NCI-H2196 treated with DMSO at 0.1 percent for 48 hours (cell line): ENCODE data around the gene MUC2.

Experiments
- DNase-seq: peaks from one replicate; lab custom pipeline; 2025; ENCODE audit not compliant: unreplicated experiment; lab: John Stamatoyannopoulos, UW

The MUC2 gene

DNA sequence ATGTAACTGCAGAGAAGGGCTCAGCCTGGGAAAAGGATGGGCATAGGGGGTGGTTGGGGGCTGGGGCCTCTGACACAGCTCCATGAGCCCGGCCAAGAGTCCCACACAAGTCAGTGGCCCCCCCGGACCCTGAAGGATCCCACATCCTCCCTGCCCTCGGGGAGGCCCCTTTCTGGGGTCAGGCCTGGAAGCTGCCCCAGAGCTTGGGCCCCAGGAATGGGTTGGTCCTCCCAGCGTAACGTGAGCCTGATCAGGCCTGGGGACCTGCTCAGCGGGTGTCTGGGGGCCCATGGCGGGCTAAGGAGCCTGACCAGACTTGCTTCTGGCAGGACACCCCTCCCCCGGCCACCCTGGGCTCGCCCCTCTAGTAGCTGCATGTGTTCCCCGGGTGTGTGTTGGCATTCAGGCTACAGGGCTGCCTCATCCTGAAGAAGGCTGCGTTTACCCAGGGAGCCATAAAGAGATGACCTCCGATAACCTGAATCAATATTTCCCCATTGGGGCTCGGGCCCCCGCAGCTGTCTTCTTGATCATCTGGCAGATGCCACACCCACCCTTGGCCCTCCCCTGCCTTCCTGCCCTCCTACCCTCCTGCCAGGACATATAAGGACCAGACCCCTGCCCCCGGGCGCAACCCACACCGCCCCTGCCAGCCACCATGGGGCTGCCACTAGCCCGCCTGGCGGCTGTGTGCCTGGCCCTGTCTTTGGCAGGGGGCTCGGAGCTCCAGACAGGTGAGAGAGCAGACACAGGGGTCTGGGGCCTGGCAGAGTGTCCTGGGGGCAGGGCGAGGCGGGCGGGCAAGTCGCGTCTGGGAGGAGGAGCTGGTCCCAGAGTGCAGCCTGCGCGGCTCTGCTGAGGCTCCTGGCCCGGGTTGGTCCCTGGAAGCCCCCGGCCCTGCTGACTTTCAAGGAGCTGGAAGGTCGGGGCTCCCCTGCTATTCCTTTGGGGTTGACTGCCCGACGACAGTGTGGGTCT is at the start of gene MUC2:
Gene MUC2 (plus strand): TSS at position 631 of the 978 bp plus-strand sequence.
- no peak for DNase-seq

DNA sequence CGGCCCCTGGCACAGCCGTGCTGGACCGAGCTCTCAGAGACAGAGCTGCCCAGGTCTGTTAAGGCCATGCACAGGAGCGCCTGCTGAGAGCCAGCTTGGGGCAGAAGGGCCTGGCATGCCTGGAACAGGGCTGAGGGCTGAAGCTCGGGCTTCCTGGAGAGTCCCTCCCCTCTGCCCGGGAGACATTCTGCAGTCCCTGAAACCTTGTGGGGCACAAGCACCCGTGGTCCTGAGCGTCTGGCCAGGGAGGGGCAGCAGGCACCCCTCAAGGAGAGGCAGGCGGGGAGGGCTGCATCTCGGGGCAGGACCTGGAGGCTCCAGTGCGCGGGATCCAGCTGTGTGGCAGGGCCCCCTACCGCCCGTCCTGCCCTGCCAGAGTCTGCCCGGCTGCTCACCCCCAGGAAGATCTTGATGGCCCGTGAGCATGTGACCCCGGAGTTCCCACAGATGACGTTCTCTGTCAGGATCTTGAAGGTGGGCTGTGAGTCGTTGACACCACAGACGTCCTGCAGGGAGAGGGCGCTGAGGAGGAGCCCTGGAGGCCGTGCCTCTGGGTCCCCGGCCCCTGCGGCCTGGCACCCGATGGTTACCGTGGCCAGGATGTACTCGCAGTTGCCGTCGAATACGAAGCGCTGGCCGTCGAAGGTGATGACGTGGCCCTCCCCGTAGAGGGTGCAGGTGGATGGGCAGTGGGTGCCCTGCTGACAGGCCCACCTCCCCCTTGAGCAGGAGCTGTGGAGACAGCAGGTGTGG is 49.1 kb upstream of the MUC2 start:
- no peak for DNase-seq

DNA sequence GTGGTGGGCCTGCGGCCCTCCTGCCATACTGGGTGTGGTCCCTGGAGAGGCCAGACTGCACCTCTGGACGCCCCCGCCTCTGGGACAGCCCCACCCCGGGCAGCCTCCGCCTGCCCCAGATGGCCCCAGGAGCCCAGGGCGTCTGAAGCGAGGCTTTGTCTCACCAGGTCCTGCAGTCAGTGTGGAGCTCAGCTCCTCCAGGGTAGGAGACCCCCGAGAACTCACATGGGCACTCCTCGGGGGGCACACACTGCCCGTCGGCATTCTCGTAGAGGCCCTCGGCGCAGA is 48.6 kb upstream of the MUC2 start:
- no peak for DNase-seq

GRCh38 chr11:1026641-1027482 is 47.8 kb upstream of the MUC2 start:
- no peak for DNase-seq

DNA sequence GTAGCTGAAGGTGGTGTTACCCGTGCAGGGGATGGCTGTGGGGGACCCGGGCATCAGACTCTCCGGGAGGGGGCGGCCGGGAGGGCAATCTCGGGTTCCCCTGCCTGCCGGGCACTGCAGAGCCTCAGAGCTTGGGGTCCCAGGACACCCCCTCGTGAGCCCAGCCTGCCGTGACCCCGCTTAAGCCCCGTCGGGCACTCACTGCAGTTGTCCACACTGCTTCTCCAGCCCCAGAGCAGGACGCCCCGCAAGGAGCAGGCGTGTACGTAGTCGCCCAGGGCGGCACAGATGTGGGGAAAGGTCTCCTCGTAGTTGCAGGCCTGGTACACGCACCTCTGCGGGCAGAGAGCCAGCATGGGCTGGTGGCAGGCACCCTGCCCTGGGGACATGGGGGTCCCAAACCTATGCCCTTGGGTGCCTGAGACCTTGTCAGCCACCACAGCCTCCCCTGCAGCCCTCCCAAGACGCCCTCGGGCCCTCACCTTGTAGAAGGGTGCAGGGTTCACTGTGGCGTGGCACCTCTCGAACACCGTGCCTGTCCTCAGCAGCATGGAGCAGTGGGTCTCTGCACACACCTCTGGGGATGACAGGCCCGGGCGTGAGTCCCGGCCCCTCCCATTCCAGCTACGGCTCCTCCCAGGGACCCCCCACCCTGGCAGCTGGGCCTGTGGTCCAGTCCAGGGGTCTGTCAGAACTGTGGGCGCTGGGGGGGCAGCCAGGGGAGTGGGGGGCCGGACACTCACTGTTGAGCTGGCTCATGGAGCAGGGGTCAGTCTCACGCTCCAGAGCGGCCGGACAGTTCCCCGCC is 47.0 kb upstream of the MUC2 start:
- DNase-seq: no peak

GRCh38 chr11:1028291-1028540 is 46.5 kb upstream of the MUC2 start:
- no peak for DNase-seq

GRCh38 chr11:1028616-1029015 is 46.1 kb upstream of the MUC2 start:
- no peak for DNase-seq

DNA sequence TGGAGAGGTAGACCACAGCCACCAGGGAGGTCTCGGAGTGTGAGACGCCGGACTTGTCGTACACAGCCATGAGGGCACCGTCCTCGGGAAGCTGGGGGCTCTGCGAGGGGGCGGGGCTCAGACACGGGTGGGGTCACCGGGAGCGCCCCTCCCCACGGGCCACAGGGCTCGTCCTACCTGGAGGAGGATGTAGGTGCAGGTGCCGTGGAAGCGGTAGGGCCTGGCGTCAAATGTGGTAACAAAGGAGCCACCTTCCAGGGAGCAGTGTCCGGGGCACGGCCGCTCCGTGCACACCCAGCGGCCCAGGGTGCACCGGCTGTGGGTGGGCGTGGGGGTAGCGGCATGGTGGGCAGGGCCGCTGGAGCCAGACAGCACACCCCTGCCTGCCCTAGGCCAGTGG is 45.6 kb upstream of the MUC2 start:
- DNase-seq: no peak

DNA sequence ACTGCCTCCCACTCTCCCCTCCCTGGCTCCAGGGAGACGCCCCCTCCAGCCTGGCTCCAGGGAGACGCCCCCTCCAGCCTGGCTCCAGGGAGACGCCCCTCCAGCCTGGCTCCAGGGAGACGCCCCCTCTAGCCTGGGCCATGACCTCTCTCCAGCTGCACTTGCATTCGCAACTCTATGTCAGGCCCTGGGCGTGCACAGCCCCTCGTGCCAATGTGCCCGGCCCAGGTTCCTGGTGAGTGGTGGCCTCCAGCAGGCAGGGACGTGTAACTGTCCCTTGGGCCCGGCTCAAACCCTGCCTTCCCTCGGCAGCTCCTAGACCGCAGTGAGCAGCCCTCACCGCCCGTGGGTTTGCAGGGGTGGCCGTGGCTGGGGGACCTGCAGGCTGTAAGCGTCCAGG is 45.0 kb upstream of the MUC2 start:
- DNase-seq: no peak

GRCh38 chr11:1030086-1030485 is 44.6 kb upstream of the MUC2 start:
- no peak for DNase-seq

DNA sequence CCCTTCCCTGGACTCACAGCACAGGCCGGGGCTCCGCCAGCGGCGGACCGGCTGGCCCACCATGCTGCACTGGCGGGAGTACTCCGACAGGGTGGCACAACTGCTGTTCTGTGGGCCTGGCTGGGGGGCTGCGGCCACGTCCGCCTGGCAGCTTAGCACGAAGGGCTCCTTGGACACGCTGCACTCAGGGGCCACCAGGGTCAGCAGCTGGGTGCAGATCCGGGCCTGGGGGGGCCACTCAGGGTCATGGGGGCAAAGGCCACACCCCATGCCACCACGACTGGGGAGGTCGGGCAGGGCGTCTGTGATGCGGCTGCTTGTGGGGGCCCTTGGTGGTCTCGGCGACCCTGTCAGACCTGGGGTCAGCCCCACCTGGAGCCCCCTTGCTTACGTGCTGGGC is 44.1 kb upstream of the MUC2 start:
- DNase-seq: no peak

DNA sequence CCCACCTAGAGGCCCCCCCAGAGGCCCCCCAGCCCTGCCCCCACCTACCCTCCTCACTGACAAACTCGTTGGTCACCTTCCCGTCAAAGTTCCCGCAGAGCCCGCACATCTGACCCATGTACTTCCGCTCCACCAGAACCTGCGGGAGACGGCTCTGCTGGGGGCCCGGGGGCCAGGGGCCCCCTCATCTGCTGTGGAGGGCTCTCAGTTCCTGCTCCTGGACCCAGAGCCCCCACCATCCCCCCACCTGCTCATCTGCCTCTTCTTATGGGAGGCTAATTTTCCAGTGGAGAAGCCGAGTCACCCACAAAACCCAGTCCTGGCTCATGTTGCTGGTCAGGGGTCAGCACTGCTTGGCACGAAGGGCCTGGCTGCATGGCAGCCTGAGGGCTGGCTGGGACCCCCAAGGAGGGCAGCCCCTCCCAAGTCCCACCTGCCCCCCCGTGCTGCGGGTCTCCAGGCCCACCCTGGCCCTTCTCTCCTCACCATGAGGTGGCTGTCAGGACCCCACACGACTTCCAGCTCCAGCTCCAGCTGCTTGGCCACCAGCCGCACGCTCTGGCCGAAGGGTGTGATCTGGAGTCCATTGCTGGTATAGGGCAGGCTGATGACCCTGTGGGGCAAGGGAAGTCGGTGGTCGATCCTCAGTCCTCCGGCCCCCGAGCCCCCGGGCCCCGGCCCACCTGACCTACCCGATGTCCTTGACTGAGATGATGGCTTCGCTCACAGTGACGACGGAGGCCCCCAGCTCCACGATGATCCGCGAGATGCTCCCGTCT is 43.4 kb upstream of the MUC2 start:
- no peak for DNase-seq

GRCh38 chr11:1032310-1032891 is 42.3 kb upstream of the MUC2 start:
- DNase-seq: no peak

DNA sequence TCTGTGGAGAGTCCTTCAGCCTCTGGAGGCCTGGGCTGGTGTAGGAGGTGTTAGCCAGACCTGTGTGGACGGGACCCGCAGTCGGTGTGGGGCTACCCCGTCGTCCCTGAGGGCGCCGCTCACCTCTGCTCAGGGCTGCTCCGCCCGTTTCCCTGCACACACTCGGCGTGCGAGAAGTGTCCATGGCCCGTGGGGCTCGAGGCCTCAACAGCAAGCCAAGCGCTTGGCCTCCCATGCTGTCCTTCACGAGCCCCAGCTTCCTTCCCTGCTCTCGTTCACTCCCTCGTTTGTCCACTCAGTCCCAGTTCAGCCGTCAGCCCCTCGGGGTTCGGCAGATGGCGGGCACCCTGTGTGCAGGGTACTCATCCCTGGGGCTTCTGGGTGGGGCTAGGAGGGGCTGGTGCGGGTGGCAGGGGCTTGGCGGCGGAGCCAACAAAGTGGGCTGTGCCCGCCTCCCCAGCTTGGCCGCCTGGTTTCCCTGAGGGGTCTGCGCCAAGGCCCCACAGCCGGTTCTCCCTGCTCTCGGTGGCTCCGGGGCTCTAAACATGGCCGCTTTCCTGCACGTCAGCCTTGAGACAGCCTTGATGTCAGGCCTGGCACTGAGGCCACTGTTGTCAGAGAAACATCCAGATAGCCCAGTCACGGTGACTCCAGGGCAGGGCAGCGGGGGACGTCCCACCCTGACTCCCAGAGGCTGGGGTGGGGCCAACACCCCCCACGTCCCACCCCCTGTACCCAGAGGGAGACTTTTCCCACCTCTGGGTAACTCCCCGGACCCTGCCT is 41.5 kb upstream of the MUC2 start:
- DNase-seq: no peak

DNA sequence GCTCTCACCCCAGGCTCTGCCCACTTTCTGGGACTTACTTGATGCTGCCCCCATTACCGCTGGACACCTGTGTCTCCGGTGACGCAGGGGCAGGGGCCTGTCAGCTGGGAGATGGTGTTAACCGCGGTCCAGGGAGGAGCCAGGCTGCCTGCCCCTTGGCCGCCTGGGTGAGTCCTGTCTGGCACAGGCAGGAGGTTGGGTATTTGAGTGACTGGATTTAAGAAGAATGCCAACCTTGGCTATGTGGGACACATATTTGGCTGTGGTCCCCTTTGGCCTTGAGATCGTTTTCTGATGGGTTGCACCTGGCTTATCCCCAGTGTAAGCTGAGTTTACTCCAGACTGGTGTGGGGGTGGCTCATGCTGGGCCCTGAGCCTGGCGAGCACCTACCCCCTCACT is 40.7 kb upstream of the MUC2 start:
- no peak for DNase-seq

GRCh38 chr11:1034456-1035295 is 40.0 kb upstream of the MUC2 start:
- no peak for DNase-seq

- DNase-seq: no peak
Measured at GRCh38 chr11:1035577-1036283, 38.9 kb upstream of the MUC2 start.
